Activated naive CD4-positive, alpha-beta T cell treated with anti-CD3 and anti-CD28 coated beads, Interleukin-2, amount 50 U/mL, for 16 hours (primary cell): ENCODE measurements around the gene NIPA2.

Source experiments
- DNase-seq: peaks from one replicate; pipeline ENCODE4 v3.0.0-alpha.2; 2020

NIPA2 gene

DNA sequence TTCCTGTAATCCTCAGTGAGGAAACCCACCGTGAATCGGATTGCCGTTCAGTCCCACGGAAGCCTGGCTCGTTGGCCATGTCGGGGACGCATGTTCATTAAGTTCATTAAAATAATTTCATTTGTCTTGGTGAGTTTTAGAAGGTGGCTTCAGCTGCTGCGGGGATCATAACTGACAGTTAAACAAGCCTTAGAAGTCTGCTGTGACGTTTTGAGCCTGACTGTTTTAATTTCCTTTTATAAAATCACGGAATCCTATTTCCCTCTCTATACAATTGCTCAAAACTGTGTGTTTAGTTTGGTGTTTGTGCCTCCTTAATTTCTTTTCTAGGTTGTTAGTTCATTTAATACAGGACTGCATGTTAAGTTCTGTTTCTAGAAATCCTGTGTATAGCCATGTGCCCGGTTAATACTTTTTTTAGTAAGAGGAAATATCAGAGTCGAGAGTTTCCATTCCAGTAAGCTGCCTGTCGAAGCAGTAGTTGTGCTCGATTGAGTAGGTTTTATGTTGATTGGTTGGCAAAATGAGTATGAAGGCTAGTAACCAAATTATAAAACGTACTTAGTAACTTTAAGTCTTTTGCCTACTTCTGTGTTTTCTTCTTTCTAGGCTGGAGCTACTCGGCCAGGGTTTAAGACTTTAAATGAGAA, 705 bp downstream of the NIPA2 start:
- DNase-seq = no peak

DNA sequence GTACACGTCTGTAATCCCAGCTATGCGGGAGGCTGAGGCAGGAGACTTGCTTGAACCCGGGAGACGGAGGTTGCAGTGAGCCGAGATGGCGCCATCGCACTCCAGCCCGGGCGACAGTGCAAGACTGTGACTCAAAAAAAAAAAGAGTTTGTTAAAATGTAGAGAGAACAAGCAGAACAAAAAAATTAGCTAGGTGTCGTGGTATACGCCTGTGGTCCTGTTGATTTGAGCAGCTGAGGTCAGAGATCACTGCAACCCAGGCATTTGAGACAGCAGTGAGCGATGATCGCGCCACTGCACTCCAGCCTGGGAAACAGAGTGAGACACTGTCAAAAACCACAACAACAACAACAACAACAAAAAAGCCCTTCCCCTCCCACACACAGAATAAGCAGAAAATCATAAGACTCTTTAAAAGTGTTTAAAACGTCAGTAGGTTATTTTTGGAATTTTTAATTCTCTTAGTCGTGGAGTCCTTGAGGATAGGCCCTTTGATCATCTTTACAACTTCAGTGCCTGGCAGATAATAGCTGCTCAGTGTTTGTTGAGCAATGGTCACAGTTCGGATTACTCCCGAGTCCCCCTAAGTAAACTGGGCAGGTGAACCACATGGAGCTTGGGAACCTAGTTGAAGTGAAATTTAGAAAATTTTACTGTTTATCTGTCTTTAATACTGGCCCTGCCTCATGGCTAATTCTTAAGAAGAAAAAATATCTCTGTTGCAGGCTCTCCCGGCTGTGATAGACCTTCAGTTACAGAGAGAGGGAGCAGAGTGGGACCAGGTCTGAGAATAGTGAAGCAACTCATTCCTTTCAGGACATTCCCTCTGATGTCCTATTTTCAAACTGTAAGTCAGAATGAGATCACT, 6.2 kb downstream of the NIPA2 start:
- no peak for DNase-seq

DNA sequence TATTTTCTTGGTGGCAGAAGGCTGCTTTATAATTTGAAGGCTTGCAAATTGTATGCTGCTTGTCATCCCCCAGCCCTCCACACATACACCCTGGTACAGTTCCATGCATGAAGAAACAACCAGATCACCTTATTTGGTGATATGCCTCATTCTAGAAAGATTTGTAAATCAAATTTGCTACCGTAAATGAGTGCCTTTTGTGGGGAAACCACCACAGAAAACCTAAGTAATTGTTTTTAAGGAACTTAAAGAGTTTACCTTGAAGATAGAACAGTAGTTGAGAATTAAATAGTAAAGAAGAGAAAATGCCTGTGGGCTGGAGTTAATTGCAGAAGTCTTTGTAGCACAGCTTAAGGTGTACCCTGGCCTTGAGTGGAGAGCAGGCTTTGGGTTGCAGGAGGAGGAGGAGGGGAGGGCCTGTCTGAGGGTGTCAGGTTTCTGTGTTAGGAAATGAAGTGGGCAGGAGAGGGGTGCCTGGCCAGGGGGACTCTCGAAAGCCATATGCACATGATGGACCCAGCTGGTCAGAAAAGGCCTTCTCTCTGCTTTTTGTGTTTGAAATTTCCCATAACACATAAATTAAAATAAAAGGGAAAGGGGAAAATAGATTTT, 6.9 kb downstream of the NIPA2 start:
- DNase-seq = no peak

- DNase-seq = no peak
Measured at GRCh38 chr15:22846073-22846472, 7.6 kb downstream of the NIPA2 start.

- no peak for DNase-seq
Measured at GRCh38 chr15:22850055-22850454, 11.6 kb downstream of the NIPA2 start.

DNA sequence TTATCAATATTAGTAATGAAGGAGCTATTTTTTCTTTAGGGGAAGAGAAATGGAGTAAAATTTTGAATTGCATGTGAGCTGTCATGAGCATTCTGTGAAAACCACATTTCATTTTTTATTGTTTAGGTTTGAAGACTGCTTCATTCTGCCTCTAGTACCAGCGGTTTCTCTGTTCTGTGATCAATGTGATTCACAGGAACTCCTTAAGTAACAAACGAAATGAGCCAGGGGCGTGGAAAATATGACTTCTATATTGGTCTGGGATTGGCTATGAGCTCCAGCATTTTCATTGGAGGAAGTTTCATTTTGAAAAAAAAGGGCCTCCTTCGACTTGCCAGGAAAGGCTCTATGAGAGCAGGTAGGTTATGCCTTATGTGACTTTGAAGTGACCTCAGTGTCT, 13.0 kb downstream of the NIPA2 start:
- DNase-seq = no peak

DNA sequence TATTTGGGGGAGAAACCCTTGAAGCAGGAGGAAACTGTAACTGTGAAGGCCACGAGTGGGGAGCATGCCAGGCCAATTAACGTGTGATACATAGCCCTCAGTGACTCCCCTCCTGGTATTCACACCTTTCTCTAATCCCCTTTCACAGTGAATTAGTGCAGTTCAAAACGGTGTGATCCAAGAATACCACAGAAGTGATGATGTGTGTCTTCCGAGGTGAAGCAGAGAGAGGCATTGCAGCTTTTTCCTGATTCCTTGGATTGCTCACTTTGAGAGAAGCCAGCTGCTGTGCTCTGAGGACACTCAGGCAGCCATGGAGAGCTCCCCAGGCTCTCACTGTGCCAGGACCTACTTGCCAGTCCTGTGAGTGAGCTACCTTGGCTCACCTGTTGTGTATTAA, 17.3 kb downstream of the NIPA2 start:
- DNase-seq = no peak

GRCh38 chr15:22856659-22857058, 18.2 kb downstream of the NIPA2 start:
- DNase-seq = no peak

GRCh38 chr15:22861161-22861560, 22.7 kb downstream of the NIPA2 start:
- no peak for DNase-seq

GRCh38 chr15:22863356-22863755, 24.9 kb downstream of the NIPA2 start:
- DNase-seq = no peak

DNA sequence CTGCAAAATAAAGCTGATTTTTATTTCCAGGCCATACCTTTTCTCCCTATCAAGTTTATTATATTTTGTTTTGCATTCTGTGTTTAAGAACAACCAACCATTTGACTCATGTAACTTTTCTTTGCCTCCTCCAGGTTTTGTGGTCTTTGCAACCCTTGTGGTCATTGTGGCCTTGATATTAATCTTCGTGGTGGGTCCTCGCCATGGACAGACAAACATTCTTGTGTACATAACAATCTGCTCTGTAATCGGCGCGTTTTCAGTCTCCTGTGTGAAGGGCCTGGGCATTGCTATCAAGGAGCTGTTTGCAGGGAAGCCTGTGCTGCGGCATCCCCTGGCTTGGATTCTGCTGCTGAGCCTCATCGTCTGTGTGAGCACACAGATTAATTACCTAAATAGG, 27.6 kb downstream of the NIPA2 start:
- DNase-seq = no peak

DNA sequence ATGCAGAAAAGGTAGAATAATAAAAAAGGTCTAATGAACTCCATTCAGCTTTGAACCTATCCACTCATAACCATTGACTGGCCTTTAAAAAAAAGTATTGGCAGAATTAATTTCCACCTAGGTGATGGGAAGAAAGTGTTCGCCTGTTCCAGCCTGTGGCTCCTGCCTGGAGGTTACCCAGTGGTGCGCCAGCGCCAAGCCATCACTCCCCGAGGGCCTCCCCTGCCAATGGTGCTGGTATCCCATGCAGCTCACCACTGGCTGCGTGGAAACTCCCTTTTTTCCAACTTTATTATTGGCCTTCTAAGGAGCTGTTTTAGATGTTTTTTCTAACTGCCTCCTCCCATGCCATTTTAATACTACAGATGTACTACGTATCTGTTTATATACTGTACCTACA, 29.4 kb downstream of the NIPA2 start:
- no peak for DNase-seq

GRCh38 chr15:22868495-22868894, 30.0 kb downstream of the NIPA2 start:
- no peak for DNase-seq

DNA sequence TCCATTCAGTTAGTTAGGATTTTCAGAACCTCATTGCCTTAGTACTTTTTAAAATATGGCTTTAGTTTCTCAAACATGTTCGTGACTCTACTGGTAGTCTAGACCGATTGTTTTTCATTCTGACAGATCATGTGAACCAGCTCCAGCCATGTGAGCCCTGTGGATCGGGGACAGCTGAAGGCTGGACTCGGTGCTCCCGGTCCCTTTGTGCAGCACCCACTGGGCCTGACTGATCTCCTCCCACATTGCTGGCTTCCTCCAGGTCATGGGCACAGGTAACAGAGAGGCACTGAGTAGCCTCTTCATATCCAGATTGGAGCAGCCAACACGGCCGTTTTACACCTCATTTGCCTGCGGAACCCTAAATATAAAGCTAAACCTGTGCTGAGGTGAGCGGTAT, 30.5 kb downstream of the NIPA2 start:
- DNase-seq = no peak

DNA sequence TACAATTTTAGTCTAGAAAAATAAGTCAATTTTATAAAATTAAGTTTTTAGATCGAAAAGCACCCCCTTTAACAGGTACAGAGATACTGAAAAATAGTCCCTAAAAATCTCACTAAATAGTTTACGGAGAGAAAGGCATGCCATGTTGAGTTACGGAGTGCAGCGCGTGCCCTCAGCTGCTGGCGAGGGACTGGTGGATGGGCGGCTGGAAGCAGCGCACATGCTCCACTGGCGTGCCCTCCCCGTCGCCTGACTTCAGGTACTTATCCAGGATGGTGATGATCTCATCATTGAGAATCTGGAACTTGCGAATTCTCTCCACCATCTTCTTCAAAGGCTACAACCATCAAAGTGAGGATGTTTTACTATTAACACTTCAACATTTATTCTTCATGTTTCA, 31.4 kb downstream of the NIPA2 start:
- DNase-seq = no peak

DNA sequence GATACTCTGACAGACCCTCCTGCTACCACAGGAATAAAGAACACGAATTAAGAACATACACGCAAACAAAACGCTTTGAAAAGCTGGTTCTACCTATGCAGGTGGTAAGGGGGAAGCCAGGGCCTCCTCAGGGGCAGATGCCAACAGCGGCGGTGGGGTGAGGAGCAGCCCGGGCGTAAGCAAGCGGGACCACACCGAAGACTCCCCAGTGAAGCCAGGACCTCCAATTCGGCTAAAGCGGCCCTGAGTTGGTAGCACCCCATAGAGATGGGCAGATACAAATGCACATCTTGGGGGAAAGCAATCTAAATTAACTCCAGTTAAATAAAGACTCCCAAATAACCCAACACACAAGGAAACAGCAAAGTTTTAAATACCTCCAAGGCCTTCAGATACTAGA, 32.4 kb downstream of the NIPA2 start:
- no peak for DNase-seq

- DNase-seq = no peak
Measured at GRCh38 chr15:22871481-22872086, 33.1 kb downstream of the NIPA2 start.

DNA sequence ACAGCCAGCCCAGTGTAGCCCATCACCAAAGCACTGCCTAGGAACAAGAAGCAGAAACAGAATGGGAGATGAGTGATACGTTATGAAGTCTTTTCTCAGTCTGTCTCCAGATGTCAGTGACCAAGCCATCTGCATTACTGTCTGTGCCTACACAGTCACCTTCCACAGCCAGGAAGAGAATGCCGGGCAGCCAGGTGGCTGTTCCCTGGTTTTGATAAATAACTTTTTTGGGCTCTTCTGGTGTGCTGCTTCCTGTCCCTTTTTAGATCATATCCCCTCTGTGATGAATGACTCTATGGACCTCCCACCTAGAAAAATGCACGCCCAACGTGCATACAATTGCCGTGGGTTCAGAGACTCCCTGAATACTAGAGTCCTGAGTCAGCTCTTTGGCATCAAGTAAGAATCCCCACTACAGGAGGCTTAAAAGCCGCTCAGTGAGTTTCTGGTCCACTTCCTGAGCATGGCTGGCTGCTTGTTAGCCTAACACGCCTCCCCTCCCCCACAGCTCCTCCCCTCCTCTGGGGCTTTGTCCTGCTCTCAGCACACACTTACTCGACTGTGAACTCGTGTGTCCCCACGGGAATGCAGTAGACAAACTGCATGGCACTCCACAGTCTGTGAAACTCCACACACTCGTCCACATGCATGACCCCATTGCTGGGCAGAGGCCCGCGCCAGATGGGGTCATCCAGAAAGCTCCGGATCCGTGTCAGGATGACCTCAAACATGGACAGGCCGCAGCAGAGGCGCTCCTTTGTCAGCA, 34.7 kb downstream of the NIPA2 start:
- DNase-seq = no peak

DNA sequence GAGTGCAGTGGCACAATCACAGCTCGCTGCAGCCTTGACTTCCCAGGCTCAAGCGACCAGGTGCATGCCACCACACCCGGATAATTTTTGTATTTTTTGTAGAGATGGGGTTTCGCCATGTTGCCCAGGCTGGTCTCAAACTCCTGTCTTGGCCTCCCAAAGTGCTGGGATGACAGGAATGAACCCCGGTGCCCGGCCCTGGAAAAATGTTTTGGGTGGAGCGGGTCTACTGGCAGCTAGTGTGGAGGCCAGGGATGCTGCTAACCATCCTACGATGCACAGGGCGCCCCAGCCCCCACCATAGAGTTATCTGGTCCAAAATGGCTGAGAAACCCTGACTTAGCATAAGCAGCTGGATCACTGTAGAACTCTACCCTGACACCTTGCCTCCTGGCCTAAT, 35.4 kb downstream of the NIPA2 start:
- no peak for DNase-seq

GRCh38 chr15:22874256-22874655, 35.8 kb downstream of the NIPA2 start:
- DNase-seq = no peak

DNA sequence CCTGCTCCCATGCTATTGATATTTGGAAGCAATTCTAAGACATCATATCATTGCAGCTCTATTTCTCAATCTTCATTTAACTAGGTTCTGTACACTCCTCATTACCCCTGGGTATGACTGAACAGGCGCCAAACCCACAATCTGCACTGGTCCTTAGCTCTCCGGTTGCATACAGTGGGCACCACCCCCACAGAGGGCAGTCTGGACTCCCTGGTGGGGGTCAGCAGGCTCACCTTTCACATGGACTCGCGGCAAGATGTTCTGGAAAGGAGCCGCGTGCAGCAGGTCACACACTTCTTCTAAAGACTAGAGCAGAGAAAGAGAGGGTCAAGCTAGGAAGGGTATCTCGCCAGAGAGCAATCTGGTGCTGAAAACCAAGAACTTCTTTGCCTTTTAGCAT, 36.5 kb downstream of the NIPA2 start:
- DNase-seq = no peak

DNA sequence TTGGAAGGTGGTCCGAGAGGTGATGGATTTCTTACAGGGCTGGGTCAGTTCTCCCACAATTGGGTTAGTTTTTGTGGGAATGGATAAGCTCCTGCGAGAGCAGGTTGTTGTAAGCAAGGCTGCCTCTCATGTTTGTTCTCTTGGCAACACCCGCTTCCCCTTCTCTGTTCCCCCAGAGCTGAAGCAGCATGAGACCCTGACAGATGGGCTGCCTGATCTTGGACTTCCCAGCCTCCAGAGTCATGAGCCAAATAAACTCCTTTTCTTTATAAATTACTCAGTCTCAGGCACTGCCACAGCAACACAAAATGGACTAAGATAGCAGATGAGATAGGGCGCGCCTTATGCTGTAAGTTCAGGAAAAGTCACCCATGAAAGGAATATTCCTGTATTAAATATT, 38.7 kb downstream of the NIPA2 start:
- DNase-seq = no peak

DNA sequence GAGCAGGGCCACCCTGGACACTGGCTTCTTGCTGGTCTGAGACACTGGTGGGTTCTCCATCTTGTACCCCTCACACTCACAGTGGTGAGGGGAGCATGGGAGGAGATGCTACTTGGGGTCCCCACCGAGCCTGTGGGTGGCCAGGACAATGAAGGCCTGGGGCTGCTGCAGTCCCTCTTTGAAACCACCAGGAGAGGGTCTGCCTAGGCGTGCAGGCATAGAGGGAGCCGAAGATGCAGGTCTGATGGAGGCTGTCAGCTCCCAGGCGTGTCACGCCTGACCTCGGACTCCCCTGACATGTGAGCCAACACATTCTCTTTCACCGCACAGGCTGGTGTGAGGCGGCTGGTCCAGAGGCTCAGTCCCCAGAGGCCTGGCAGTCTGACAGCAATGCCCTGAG, 39.1 kb downstream of the NIPA2 start:
- DNase-seq = no peak
